MG63 (cell line): ENCODE data around the gene DRC1. TPM values are rescaled to one million over a fixed set of nuclear protein-coding genes. Genes with fewer than 3 reads are reported as not detected.
"Not testable (repeated sequence)": the region's sequence is repeated elsewhere in the genome, so short reads cannot be mapped to it uniquely, and the experiment has no call there.

Experiments
- DNase-seq: peaks from one replicate; pipeline ENCODE4 v3.0.0-alpha.2; 2020
- H3K27me3 ChIP-seq: fragments of 250-450 bp; sonication (Bioruptor Pico); 2 replicates; pipeline ENCODE4 v1.5.1; 2020; ENCODE audit warnings: mild to moderate bottlenecking, moderate library complexity
- H3K36me3 ChIP-seq: fragments of 250-450 bp; sonication (Bioruptor Pico); 2 replicates; pipeline ENCODE4 v1.5.1; 2020; ENCODE audit warnings: mild to moderate bottlenecking, moderate library complexity
- H3K4me3 ChIP-seq: fragments of 250-450 bp; sonication (Bioruptor Pico); 2 replicates; pipeline ENCODE4 v1.5.1; 2020; ENCODE audit warnings: mild to moderate bottlenecking, moderate library complexity
- H3K9me3 ChIP-seq: fragments of 250-450 bp; sonication (Bioruptor Pico); 2 replicates; pipeline ENCODE4 v1.5.1; 2020; ENCODE audit warnings: mild to moderate bottlenecking, moderate library complexity
- total RNA-seq: library from RNA; depleted of rRNA; stranded (reverse); fragments of >200 nt; shearing (Covaris generic); gene quantifications from 2 replicates; pipeline ENCODE4 v1.2.3, GENCODE V29; 2014; ENCODE audit warnings: low replicate concordance; rRNA removed

DRC1 gene
- not detected in 2 replicates for total RNA-seq

DNA sequence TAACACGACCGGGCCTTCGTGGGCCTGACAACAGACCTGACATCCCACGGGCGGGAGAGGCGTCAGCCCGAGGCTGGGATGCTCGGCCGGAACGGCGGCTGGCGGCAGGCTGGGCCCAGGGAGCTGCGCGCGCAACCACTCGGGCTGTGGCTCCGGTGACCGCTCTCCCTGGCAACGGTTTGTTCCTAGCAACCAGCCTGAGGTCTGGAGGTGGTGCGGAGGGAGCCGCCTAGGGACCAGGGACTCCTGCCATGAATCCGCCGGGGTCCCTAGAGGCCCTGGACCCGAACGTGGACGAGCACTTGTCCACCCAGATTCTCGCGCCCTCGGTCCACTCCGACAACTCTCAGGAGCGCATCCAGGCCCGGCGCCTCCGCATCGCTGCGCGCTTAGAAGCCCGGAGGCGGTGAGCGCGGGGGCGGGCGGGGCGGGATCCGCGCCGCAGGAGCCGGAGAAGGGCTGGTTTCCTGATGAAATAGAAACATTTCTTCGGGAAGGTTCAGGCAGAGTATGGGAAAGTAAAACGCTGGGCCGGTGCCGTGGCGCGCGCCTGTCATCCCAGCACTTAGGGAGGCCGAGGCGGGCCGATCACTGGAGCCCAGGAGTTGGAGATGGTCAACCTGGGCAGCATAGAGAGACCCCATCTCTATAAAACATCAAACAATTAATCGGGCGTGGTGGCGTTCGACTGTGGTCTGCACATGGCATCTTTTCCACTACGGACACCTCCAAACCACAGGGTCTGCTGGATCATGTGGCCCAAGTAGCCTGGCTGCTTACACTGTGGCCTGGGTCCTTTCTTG lies at the start of gene DRC1:
DRC1 (plus strand) TSS at position 182 of the 803 bp plus-strand sequence; CDS start at position 252, 70 bp downstream.
- no peak for DNase-seq
- Histone ChIP-seq H3K27me3 (no peaks in the 10 kb centered on the region), H3K9me3 (no peaks in the 10 kb centered on the region), H3K4me3 (no peak within 1 kb of the TSS), H3K36me3 (no peaks in the 10 kb centered on the region; the same call in 1 of the 2 replicates)

DNA sequence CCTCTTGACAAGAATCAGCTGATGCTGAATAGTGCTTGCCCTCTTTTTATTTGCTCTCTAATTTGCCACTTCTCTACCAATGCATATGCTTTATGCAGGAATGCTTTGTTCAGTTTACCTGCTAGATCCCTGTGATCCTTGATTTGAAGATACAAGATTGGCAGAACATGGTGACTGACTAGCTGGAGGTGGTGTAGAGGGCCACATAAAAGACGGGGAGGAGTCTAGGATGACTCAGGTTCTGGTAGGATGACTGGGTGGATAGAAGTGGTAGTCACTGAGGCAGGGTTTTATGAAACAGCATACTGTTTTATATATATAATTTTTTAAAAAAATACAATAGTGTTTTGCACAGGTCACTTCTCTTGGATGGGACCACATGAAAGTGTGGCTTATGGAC lies 48.8 kb upstream of the DRC1 start:
- Histone ChIP-seq H3K4me3 (no peak overlapping the region), H3K9me3 (no peaks in the 10 kb centered on the region), H3K27me3 (no peaks in the 10 kb centered on the region), H3K36me3 (0 out of 2 replicates have a peak, but pooled peaks cover 6% of the 10 kb centered on the region)
- DNase-seq: peak; percentile 20

DNA sequence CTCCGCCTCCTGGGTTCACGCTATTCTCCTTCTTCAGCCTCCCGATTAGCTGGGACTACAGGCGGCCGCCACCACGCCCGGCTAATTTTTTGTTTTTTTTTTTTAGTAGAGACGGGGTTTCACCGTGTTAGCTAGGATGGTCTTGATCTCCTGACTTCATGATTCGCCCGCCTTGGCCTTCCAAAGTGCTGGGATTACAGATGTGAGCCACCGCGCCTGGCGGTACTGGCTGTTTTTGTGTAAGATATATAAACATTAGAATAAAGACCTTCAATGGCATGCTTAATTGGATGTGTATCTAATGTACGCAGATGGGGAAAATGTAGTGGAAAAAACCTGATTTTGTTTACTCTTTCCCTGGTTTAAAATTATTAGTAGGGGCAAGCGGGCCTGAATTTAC lies 47.3 kb upstream of the DRC1 start:
- not testable (repeated sequence) for H3K4me3 ChIP-seq, H3K9me3 ChIP-seq, DNase-seq, H3K27me3 ChIP-seq, H3K36me3 ChIP-seq

DNA sequence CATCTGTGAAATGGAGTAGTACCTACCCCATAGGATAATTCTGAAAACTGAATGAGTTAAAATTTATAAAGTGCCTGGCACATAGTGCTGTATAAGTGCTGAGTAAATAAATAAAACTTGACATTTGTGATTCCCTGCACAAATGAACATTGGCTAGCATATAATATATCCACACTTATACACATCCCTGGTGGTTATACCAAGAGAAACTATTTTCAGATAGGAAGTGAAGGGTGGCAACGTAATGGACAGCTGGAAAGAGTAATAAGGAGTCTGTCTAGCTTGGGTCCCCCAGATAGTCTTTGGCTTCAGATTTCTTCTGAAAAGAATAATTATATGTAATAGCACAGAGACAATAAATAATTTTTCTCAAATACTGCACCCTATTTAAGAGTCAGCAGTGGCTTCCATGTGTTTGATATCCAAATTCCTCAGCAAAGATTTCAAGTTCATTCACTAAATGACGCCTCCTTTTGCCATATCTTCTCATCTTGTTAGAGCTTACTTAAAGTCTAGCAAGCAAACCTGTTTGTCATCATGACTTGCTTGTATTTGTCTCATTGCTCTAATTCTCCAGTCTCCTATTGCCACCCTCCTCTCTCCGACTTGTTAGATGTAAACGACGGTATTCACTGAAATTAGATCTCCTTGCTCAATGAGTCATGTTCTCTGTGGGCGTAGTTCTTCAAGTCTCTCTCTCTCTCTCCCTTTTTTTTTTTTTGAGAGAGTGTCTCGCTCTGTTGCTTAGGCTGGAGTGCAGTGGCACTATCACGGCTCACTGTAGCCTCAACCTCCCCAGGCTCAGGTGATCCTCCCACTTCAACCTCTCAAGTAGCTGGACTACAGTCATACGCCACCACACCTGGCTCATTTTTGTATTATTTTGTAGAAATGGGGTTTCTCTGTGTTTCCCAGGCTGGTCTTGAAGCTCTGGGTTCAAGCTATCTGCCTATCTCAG lies 46.4 kb upstream of the DRC1 start:
- Histone ChIP-seq H3K27me3 (no peaks in the 10 kb centered on the region), H3K36me3 (0 out of 2 replicates have a peak, but pooled peaks cover 6% of the 10 kb centered on the region), H3K9me3 (no peaks in the 10 kb centered on the region), H3K4me3 (no peak overlapping the region)
- peak; percentile 19 for DNase-seq

DNA sequence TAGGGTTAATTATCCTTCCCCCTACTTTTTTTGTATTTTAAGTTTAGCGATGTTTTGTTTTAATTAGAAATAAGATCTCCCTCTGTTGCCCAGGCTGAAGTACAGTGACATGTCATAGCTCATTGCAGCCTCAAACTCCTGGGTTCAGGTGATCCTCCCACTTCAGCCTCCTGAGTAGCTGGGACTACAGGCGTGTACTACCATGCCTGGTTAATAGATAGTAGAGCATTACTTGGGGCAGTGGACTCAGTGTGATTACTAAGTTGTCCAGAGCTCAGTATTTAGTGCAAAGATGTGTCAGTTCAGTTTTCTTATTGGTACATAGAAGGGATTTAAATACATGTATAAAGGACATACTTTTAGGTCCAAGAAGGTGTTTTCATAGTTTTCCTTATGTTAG lies 45.6 kb upstream of the DRC1 start:
- Histone ChIP-seq H3K9me3 (no peaks in the 10 kb centered on the region), H3K27me3 (no peaks in the 10 kb centered on the region), H3K4me3 (no peak overlapping the region), H3K36me3 (0 out of 2 replicates have a peak, but pooled peaks cover 6% of the 10 kb centered on the region)
- no peak for DNase-seq

DNA sequence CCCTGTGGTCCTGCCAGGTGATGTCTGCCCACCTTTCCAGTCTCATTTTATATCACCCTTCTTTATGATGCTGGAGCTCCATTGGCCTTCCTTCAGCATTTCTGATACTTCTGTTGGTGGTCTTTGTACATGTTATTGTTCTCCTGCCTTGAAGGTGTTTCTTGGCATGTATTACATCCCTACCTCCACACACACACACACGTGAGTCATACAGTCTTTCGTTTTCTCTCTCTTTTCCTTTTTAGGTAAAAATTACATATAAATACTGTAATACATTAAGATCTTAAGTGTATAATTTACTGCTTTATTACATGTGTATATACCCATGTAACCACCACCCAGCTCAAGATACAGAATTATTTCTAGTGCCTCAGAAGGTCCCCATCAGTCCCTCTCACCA lies 44.9 kb upstream of the DRC1 start:
- Histone ChIP-seq H3K27me3 (no peaks in the 10 kb centered on the region), H3K9me3 (no peaks in the 10 kb centered on the region)
- DNase-seq: no peak

DNA sequence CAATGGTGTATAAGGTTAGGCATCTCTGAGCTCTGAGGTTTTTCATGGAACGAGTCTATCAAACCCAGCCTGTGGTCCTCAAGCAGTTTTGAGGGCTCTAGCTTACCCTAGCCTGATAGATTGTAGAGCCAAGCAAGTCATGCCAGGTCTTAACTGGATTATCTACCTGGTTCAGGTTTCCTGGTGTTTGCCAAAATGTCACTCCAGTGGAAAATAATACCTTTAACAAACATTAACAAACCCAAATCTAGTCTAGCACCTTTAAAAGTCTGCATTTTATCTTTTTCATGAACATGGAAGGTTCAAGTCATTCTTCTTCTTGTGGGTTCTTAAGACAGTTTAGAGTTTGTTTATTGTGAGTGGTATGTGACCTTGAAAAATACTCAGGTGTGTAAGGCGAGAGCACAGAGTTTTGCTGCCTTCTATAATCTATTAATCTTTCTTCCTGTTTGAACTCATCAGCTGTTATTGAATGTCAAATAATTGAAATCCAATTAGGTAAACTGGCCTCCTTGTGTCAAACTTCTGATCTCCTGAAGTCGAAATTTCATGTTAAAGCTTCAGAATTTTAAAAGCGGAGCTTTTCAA lies 41.7 kb upstream of the DRC1 start:
- no peaks in the 10 kb centered on the region for H3K27me3 ChIP-seq
- peaks cover 13% of the 10 kb centered on the region; the same call in 1 of the 2 replicates for H3K36me3 ChIP-seq
- no peaks in the 10 kb centered on the region for H3K9me3 ChIP-seq
- H3K4me3 ChIP-seq: no peak overlapping the region
- DNase-seq: no peak

More for the DNA sequence above, 44.9 kb upstream of the DRC1 start:
- Histone ChIP-seq H3K36me3 (0 out of 2 replicates have a peak, but pooled peaks cover 6% of the 10 kb centered on the region), H3K4me3 (no peak overlapping the region)

DNA sequence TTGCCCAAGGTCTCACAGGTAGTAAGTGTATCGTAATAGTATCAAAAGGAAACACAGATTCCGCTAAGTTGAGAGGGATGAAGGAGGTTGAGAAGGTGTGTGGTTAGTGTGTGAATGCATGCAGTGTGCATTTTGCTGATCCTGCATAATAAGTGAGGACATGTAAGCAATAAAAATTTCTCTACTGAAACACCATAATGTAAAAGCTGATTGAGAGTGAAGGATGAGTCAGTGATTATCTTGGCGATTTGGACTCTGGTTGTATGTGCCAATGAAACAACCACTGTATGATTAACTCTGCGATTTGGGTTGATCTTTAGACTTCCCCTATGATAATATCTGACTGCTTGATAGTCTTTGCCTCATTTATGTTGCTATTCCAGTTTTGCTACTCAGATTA lies 38.4 kb upstream of the DRC1 start:
- no peak overlapping the region for H3K4me3 ChIP-seq
- peaks cover 18% of the 10 kb centered on the region for H3K36me3 ChIP-seq
- DNase-seq: no peak
- no peaks in the 10 kb centered on the region for H3K27me3 ChIP-seq
- H3K9me3 ChIP-seq: no peaks in the 10 kb centered on the region

DNA sequence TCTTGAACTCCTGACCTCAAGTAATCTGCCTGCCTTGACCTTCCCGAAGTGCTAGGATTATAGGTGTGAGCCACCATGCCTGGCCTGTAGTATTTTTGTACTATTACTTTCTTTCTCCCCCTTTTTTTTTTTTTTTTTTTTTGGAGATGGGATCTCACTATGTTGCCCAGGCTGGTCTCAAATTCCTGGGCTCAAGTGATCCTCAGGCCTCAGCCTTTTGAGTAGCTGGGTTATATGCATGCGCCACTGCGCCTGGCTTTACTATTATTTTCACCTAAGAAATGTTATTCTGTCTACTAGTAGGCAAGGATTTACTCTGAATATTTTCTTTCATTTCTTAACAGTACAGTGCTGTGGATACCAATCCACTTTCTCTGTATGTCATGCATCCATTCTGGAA lies 37.8 kb upstream of the DRC1 start:
- Histone ChIP-seq H3K27me3 (no peaks in the 10 kb centered on the region), H3K9me3 (no peaks in the 10 kb centered on the region), H3K4me3 (no peak overlapping the region), H3K36me3 (peaks cover 18% of the 10 kb centered on the region)
- DNase-seq: no peak

DNA sequence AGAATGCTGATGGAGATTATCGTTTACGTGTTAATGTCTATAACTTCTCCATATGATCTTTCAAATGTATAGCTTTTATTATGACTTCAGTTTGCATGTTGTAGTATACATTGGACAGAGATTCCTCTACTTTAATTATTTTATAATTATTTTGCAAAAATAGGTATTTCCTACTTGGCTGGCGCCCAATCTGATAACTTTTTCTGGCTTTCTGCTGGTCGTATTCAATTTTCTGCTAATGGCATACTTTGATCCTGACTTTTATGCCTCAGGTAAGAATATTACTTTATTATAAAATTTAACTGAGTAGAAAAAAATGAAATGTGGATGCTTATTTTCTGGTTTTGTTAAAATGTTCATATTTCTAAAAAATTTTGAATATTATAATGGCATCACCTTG lies 37.1 kb upstream of the DRC1 start:
- Histone ChIP-seq H3K36me3 (peaks cover 18% of the 10 kb centered on the region), H3K27me3 (no peaks in the 10 kb centered on the region), H3K4me3 (no peak overlapping the region), H3K9me3 (no peaks in the 10 kb centered on the region)
- DNase-seq: no peak

DNA sequence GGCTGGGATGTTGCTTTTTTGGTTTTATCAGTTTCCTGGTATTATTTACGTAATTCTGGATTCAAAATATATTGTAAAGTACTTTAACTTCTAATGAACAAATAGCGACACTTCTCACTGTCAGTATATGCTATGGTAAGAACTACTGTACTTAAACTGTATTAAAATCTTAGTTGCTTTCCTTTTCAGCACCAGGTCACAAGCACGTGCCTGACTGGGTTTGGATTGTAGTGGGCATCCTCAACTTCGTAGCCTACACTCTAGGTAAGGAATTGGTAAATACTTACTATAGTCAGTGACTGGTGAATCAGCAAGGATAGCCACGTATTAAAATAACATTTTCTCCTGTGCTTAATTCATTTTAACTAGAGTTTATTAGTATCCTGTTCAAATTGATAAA lies 34.8 kb upstream of the DRC1 start:
- H3K9me3 ChIP-seq: no peaks in the 10 kb centered on the region
- no peak for DNase-seq
- no peaks in the 10 kb centered on the region for H3K27me3 ChIP-seq
- no peak overlapping the region for H3K4me3 ChIP-seq
- peaks cover 18% of the 10 kb centered on the region for H3K36me3 ChIP-seq

DNA sequence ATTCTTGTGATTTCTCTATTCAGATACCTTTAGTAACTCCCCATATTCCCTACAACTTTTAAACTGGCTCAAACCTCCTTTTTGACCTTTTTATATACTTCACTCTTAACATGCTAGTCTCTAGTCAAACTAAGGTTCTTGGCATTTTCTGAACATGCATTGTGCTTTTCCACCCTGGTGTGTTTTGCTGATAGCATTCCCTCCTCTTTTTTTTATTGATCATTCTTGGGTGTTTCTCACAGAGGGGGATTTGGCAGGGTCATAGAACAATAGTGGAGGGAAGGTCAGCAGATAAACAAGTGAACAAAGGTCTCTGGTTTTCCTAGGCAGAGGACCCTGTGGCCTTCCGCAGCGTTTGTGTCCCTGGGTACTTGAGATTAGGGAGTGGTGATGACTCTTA lies 32.1 kb upstream of the DRC1 start:
- H3K4me3 ChIP-seq: not testable (repeated sequence)

DNA sequence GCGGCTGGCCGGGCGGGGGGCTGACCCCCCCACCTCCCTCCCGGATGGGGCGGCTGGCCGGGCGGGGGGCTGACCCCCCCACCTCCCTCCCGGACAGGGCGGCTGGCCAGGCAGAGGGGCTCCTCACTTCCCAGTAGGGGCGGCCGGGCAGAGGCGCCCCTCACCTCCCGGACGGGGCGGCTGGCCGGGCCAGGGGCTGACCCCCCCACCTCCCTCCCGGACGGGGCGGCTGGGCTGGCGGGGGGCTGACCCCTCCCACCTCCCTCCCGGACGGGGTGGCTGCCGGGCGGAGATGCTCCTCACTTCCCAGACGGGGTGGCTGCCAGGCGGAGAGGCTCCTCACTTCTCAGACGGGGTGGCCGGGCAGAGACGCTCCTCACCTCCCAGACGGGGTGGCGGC lies 30.8 kb upstream of the DRC1 start:
- not testable (repeated sequence) for DNase-seq, H3K27me3 ChIP-seq, H3K9me3 ChIP-seq, H3K4me3 ChIP-seq
- H3K36me3 ChIP-seq: peaks cover 26% of the 10 kb centered on the region

More for the DNA sequence above, 32.1 kb upstream of the DRC1 start:
- peaks cover 24% of the 10 kb centered on the region for H3K36me3 ChIP-seq
- DNase-seq, H3K27me3 ChIP-seq, H3K9me3 ChIP-seq: not testable (repeated sequence)

DNA sequence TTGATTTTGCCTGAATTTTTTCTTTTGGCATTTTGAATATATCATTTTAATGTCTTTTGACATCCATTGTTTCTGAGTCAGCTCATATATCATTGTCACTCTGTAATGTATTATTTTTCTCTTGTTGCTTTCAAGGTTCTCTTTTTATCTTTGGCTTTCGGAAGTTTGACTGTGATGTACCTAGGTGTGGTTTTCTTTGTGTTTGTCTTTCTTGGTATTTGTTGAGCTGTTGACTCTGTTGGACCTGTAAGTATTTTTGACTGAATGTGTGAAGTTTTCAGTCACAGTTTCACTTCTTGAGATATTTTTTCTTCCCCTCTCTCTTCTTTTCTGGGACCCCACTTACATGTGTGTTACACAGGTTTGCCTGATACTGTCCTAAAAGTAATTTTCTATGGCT lies 24.9 kb upstream of the DRC1 start:
- H3K4me3 ChIP-seq: no peak overlapping the region
- no peak for DNase-seq
- H3K27me3 ChIP-seq: no peaks in the 10 kb centered on the region
- peaks cover 30% of the 10 kb centered on the region for H3K36me3 ChIP-seq
- no peaks in the 10 kb centered on the region for H3K9me3 ChIP-seq

DNA sequence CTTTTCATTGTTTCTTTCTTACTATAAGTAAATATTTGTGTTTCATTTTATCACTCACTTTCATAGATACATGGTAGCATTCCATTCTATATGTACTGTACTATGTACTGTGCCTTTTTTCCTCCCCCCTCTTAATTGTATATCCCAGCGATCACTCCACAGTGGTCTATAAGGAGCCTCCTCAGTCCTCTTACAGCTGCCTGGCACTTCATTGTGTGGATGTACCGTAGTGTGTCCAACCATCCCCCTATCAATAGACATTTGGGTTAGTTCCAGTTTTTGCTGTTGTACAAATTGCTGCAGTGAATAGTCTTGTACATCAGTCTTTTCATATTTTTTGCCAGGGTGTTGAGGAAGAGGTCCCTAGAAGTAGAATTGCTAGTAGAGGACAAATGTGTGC lies 21.4 kb upstream of the DRC1 start:
- no peak for DNase-seq
- H3K4me3 ChIP-seq: no peak overlapping the region
- no peaks in the 10 kb centered on the region for H3K27me3 ChIP-seq
- H3K36me3 ChIP-seq: peaks cover 13% of the 10 kb centered on the region
- H3K9me3 ChIP-seq: no peaks in the 10 kb centered on the region

DNA sequence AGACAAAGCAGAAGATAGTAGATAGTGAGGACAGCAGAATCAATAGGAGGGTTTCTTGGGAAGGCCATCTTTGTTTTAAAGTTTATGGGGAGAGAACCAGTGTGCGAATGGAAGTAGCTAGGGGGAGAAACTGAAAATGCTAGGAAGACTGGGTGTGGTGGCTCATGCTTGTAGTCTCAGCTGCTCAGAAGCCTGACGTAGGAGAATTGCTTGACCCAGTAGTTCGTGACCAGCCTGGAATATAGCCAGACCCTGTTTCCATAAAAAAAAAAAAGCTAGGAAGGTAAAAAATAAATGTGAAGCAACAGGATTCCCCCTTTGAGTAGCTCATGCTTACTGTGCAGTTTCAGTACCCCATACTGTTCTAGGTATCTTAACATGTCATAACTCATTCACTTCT lies 19.2 kb upstream of the DRC1 start:
- H3K36me3 ChIP-seq: peaks cover 6% of the 10 kb centered on the region
- no peak for DNase-seq
- no peaks in the 10 kb centered on the region for H3K27me3 ChIP-seq
- H3K4me3 ChIP-seq: no peak overlapping the region
- no peaks in the 10 kb centered on the region for H3K9me3 ChIP-seq

DNA sequence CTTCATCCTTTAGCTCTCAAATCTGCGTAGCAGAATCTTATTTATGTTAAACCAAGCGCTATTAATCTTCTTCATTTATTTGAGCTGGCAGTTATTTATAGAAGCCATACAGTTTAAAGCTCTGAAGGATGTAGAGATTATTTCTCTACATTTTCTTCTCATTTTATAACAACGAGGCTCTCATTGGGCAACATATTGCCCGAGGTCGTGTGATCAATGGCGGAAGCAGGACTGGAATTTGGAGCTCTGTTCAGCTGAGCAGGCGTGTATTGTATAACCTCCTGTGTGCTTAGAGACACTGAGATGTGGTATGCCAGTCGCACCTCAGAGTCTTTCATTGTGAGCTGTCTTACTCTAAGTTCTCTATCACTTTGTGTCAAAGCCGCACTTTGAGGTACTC lies 17.5 kb upstream of the DRC1 start:
- no peak overlapping the region for H3K4me3 ChIP-seq
- no peaks in the 10 kb centered on the region for H3K9me3 ChIP-seq
- no peak for DNase-seq
- H3K27me3 ChIP-seq: no peaks in the 10 kb centered on the region
- H3K36me3 ChIP-seq: peaks cover 12% of the 10 kb centered on the region
